Panc1 (cell line): ENCODE results near the gene DOK7. TPM values are rescaled to one million over a fixed set of nuclear protein-coding genes. Genes with fewer than 3 reads are reported as not detected.

Source experiments
- ATAC-seq: fragments of 200-7000 bp; cut with Tn5 transposase; 2 replicates; pipeline ENCODE4 v1.9.1; 2020; ENCODE audit warnings: mild to moderate bottlenecking, moderate library complexity
- BruUV-seq: library from RNA; stranded (reverse); fragments of 400-500 nt; replicated peaks from 2 replicates; lab custom pipeline; 2021; lab: Mats Ljungman, UMichigan
- CTCF ChIA-PET: fragments of 300-600 bp; sonication (Branson Sonifier 250); formaldehyde crosslinking; loops from one replicate; lab custom pipeline; 2022; ENCODE audit warnings: antibody characterized with exemption; lab: Charles Lee
- POLR2A ChIA-PET: fragments of 300-600 bp; sonication (Branson Sonifier 250); formaldehyde crosslinking; loops from one replicate; lab custom pipeline; 2022; ENCODE audit warnings: antibody characterized with exemption; lab: Charles Lee
- DNase-seq: peaks from one replicate; pipeline ENCODE4 v3.0.0-alpha.2; 2010; ENCODE audit warnings: low read depth, low spot score
- H3K27ac ChIP-seq: 2 replicates; pipeline ENCODE4 v1.5.1; 2011; ENCODE audit warnings: mild to moderate bottlenecking, low read length, inconsistent platforms
- H3K27me3 ChIP-seq: fragments of 200-500 bp; sonication (Bioruptor generic); 2 replicates; pipeline ENCODE4 v1.6.0; 2014; ENCODE audit warnings: low read length, inconsistent platforms; ENCODE audit not compliant: control insufficient read depth, insufficient read depth
- H3K36me3 ChIP-seq: fragments of 200-500 bp; sonication (Bioruptor generic); 2 replicates; pipeline ENCODE4 v1.5.1; 2014; ENCODE audit warnings: inconsistent platforms, mild to moderate bottlenecking, low read length, moderate library complexity; ENCODE audit not compliant: control insufficient read depth, insufficient read depth
- H3K4me1 ChIP-seq: 2 replicates; pipeline ENCODE4 v1.5.1; 2011; ENCODE audit warnings: inconsistent platforms, mild to moderate bottlenecking, low read length, moderate library complexity; ENCODE audit not compliant: control insufficient read depth, insufficient read depth
- H3K4me3 ChIP-seq, 2 experiments: 2 replicates each; pipeline ENCODE4 v1.5.1; 2011 to 2012; ENCODE audit warnings: low read depth in 2 of 2, low read length in 2 of 2, mild to moderate bottlenecking in 2 of 2, inconsistent platforms in 1 of 2, moderate library complexity in 1 of 2
- H3K9me3 ChIP-seq: fragments of 200-500 bp; sonication (Bioruptor generic); 2 replicates; pipeline ENCODE4 v1.5.1; 2014; ENCODE audit warnings: low read depth, mild to moderate bottlenecking, inconsistent platforms, low read length, moderate library complexity; ENCODE audit not compliant: control insufficient read depth, insufficient read depth
- POLR2AphosphoS5 ChIP-seq: IDR thresholded peaks from 2 replicates; pipeline ENCODE4 v1.6.1; 2012; ENCODE audit warnings: mild to moderate bottlenecking, low read depth, low read length, moderate library complexity
- SIN3A ChIP-seq: IDR thresholded peaks from 2 replicates; pipeline ENCODE4 v1.6.1; 2012; ENCODE audit warnings: low read depth, mild to moderate bottlenecking, low read length, moderate library complexity, borderline replicate concordance; ENCODE audit not compliant: insufficient read depth
- TCF7L2 ChIP-seq: IDR thresholded peaks from 2 replicates; pipeline ENCODE4 v1.6.1; 2011; ENCODE audit warnings: mild to moderate bottlenecking, low read depth, low read length, inconsistent platforms
- in situ Hi-C: cut with HindIII; loops from 2 replicates; pipeline ENCODE4 v1.10.0; 2016; ENCODE audit warnings: low sequenced_read_pairs, low pct_unique_long_range_greater_than_20kb
- intact Hi-C: fragments of 100-400 bp; cut with micrococcal nuclease; formaldehyde crosslinking; loops from one replicate; pipeline ENCODE4 v1.10.0; 2022; ENCODE audit not compliant: unreplicated experiment
- total RNA-seq: library from RNA; stranded (reverse); gene quantifications from one replicate; pipeline ENCODE4 v1.2.1, GENCODE V29; 2021; ENCODE audit not compliant: unreplicated experiment
- TF ChIP-seq, protein P1 (sequence below): fragments of 450-650 bp; IDR thresholded peaks from 2 replicates; pipeline ENCODE4 v1.5.1; 2017; ENCODE audit warnings: mild to moderate bottlenecking
- TF ChIP-seq, protein P2 (sequence below), 2 experiments: IDR thresholded peaks; 2 replicates each; pipeline ENCODE4 v1.6.1; 2011 to 2012; ENCODE audit warnings: low read depth in 2 of 2, control low read depth in 1 of 2, low read length in 1 of 2, mild to moderate bottlenecking in 1 of 2, moderate library complexity in 1 of 2; ENCODE audit not compliant: insufficient read depth in 1 of 2

The DOK7 gene
- total RNA-seq, 1 experiment from 2014 or later = 2.4 TPM

DNA sequence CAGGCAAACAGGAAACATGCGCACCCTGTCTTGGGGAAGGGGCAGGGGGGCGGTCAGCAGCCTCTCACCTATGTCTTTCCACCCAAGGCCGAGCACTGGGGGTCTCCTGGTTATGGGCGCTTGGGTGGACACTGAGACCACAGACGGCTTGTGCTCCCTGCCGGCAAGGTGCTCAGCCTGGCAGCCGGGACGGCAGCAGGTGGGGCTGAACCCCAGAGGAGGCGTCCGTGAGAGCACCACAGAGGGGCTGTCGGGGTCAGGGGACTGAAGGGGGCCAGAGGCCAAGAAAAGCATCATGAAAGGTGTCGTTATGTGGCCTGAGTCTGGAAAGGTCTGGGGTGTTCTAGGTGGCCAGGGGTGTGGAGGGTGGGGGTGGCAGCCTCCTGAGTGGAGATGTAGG is 19.6 kb downstream of the DOK7 start:
- Histone ChIP-seq H3K27me3 (no peaks in the 10 kb centered on the region), H3K4me3 (no peak overlapping the region), H3K9me3 (no peaks in the 10 kb centered on the region), H3K36me3 (no peaks in the 10 kb centered on the region), H3K4me1 (peaks cover 14% of the 10 kb centered on the region), H3K27ac (no peak overlapping the region)
- no peak for ATAC-seq
- ChIA-PET POLR2A (no interaction called here), CTCF (no interaction called here)
- intact Hi-C loops (no loop called here), in situ Hi-C loops (no loop called here)
- BruUV-seq = no TSS peak
- TF ChIP-seq, protein P1, sequence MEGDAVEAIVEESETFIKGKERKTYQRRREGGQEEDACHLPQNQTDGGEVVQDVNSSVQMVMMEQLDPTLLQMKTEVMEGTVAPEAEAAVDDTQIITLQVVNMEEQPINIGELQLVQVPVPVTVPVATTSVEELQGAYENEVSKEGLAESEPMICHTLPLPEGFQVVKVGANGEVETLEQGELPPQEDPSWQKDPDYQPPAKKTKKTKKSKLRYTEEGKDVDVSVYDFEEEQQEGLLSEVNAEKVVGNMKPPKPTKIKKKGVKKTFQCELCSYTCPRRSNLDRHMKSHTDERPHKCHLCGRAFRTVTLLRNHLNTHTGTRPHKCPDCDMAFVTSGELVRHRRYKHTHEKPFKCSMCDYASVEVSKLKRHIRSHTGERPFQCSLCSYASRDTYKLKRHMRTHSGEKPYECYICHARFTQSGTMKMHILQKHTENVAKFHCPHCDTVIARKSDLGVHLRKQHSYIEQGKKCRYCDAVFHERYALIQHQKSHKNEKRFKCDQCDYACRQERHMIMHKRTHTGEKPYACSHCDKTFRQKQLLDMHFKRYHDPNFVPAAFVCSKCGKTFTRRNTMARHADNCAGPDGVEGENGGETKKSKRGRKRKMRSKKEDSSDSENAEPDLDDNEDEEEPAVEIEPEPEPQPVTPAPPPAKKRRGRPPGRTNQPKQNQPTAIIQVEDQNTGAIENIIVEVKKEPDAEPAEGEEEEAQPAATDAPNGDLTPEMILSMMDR = no peak
- TF ChIP-seq, protein P2, sequence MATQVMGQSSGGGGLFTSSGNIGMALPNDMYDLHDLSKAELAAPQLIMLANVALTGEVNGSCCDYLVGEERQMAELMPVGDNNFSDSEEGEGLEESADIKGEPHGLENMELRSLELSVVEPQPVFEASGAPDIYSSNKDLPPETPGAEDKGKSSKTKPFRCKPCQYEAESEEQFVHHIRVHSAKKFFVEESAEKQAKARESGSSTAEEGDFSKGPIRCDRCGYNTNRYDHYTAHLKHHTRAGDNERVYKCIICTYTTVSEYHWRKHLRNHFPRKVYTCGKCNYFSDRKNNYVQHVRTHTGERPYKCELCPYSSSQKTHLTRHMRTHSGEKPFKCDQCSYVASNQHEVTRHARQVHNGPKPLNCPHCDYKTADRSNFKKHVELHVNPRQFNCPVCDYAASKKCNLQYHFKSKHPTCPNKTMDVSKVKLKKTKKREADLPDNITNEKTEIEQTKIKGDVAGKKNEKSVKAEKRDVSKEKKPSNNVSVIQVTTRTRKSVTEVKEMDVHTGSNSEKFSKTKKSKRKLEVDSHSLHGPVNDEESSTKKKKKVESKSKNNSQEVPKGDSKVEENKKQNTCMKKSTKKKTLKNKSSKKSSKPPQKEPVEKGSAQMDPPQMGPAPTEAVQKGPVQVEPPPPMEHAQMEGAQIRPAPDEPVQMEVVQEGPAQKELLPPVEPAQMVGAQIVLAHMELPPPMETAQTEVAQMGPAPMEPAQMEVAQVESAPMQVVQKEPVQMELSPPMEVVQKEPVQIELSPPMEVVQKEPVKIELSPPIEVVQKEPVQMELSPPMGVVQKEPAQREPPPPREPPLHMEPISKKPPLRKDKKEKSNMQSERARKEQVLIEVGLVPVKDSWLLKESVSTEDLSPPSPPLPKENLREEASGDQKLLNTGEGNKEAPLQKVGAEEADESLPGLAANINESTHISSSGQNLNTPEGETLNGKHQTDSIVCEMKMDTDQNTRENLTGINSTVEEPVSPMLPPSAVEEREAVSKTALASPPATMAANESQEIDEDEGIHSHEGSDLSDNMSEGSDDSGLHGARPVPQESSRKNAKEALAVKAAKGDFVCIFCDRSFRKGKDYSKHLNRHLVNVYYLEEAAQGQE (IDR thresholded peaks at IDR 0.05; ENCODE audit: insufficient read depth in 1 of 2, low read depth in 2 of 2, low read length in 1 of 2) = no peak
- TF ChIP-seq TCF7L2 (no peak), SIN3A (no peak), POLR2AphosphoS5 (no peak)
- no peak for DNase-seq

DNA sequence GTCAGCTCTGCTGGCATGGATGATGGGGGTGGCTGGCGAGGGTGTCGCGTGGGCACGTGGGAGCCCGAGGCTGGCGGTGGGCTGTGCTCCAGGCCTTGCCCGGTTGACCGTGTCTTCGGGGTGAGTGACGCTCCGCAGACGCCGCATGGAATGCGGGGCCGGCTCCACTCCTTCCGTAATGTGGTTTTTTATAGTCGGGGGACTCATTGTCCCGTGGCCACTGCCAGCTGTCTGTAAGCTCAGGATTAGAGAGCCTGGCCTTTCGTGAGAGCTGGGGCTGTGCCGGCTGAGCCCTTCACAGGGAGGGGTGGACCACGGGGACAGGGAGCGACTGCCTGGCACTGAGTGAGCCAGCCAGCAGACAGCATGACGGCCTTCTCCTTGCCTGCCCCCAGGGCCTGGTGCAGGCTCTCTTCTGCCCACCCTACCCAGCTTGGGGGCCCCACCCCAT is 20.4 kb downstream of the DOK7 start:
- Histone ChIP-seq H3K9me3 (no peaks in the 10 kb centered on the region), H3K4me1 (peaks cover 14% of the 10 kb centered on the region), H3K27me3 (no peaks in the 10 kb centered on the region), H3K4me3 (no peak overlapping the region), H3K27ac (no peak overlapping the region), H3K36me3 (no peaks in the 10 kb centered on the region)
- in situ Hi-C loops (no loop called here), intact Hi-C loops (no loop called here)
- ChIA-PET CTCF (no interaction called here), POLR2A (no interaction called here)
- ATAC-seq (no peak), DNase-seq (no peak)
- TF ChIP-seq, protein P1 = no peak
- TF ChIP-seq, protein P2 (IDR thresholded peaks at IDR 0.05; ENCODE audit: insufficient read depth in 1 of 2, low read depth in 2 of 2, low read length in 1 of 2) = no peak
- TF ChIP-seq TCF7L2 = no peak
- no peak for TF ChIP-seq POLR2AphosphoS5
- TF ChIP-seq SIN3A = no peak
- BruUV-seq = no TSS peak
